GM12864 (cell line): ENCODE data around the gene SMIM15.
A peak's percentile ranks its signal among the peaks of the same experiment; 100 is the strongest.

Experiments used
- DNase-seq: peaks from one replicate; pipeline ENCODE4 v3.0.0-alpha.2; 2011; ENCODE audit warnings: low read depth
- H3K4me3 ChIP-seq: 2 replicates; pipeline ENCODE4 v1.5.1; 2011; ENCODE audit warnings: mild to moderate bottlenecking, low read depth, low read length, control low read depth
- TF ChIP-seq, protein P1 (sequence below): IDR thresholded peaks from 2 replicates; pipeline ENCODE4 v1.5.1; 2011; ENCODE audit warnings: low read depth, mild to moderate bottlenecking, moderate library complexity, low read length, control low read depth, inconsistent platforms; ENCODE audit errors: missing control alignments

SMIM15 gene

GRCh38 chr5:61141801-61142200 is 20.5 kb downstream of the SMIM15 start:
- TF ChIP-seq, protein P1, sequence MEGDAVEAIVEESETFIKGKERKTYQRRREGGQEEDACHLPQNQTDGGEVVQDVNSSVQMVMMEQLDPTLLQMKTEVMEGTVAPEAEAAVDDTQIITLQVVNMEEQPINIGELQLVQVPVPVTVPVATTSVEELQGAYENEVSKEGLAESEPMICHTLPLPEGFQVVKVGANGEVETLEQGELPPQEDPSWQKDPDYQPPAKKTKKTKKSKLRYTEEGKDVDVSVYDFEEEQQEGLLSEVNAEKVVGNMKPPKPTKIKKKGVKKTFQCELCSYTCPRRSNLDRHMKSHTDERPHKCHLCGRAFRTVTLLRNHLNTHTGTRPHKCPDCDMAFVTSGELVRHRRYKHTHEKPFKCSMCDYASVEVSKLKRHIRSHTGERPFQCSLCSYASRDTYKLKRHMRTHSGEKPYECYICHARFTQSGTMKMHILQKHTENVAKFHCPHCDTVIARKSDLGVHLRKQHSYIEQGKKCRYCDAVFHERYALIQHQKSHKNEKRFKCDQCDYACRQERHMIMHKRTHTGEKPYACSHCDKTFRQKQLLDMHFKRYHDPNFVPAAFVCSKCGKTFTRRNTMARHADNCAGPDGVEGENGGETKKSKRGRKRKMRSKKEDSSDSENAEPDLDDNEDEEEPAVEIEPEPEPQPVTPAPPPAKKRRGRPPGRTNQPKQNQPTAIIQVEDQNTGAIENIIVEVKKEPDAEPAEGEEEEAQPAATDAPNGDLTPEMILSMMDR: no peak
- no peak for DNase-seq
- no peak overlapping the region for H3K4me3 ChIP-seq

DNA sequence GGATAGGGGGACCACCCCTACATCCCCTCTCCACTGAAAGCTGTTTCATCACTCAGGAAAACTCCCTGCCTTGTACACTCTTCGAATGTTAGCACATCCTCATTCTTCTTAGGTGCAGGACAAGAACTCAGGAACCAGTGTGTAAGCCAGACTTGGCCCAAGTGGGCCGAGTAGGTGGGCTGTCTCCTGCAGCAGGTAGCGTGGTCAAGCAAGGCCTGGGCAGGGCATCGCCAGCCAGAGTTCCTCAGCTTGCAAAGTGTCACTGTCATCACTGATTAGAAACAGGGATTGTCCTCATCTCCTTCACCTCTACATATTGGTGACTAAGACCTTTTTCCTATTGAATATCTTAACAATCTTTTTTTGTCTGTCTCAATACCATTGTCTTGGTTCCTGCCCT is 22.3 kb downstream of the SMIM15 start:
- no peak overlapping the region for H3K4me3 ChIP-seq
- no peak for DNase-seq
- TF ChIP-seq, protein P1: no peak

DNA sequence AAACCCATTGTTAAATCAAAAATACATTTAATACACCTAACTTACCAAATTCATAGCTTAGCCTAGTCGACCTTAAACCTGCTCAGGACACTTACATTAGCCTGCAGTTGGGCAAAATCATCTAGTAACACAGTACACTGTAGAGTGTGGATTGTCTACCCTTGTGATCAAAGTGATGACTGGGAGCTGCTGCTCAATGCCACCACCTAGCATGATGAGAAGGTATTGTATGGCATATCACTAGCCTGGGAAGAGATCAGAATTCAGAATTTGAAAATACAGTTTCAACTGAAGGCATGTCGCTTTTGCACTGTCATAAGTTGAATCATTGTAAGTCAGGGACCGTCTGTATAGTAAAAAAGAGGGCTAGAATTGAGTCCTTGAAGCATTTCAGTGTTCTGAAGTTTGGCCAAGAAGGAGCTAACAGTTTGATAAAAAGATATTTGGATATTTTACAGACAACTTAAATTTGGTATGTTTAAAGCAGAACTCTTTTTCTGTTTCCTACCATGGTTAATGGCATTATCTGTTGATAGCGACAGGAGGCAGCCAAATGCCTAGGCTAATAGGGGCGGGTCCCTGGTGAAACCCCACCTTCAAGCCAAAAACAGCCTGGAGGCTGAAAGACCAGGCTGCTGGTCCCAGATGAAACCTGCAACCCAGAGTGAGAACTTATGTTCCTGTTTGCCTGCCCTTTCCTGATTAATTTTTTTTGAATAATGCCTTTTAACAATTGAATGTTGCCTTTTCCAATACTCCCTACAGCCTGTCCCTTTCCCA is 23.0 kb downstream of the SMIM15 start:
- TF ChIP-seq, protein P1: peak; percentile 29
- no peak overlapping the region for H3K4me3 ChIP-seq
- DNase-seq: no peak

DNA sequence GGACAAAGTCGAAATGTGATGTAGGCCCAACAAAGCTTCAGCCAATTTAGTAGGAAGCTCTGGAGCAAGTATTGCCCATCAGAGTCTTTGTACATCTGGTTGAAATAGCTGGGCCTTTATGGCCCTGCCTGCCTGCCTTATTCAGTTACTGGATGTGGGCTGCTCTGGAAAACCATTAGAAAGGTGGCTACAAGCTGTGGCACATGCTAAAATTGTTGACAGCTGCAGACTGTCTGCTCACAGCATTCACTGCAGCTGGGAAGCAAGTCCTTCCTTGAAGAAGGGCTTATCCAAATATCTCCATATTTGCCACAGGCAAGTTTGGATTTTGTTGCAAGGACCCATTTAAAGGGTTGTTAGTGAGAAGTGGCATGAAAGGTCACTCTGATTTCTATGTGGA is 24.4 kb downstream of the SMIM15 start:
- no peak for DNase-seq
- no peak overlapping the region for H3K4me3 ChIP-seq
- TF ChIP-seq, protein P1: no peak

DNA sequence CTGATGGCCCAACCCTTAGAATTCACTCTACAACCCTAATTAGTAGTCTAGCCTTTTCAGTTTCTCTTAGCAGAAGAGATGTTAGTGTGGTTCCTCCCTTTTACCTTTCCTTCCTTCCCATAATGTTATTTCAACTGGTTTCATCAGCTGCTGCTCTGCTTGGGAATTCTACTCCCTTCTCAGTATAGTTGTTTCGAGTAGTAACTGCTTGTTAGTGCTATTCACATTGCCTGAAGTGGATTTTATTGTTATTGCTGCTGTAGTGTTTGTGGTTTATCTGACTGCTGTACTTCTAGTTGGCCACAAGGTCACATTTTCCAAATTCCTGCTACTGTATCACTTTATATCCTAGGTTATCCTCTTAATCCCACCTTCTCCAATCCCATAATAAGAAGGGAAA is 29.7 kb downstream of the SMIM15 start:
- no peak for DNase-seq
- TF ChIP-seq, protein P1: no peak
- H3K4me3 ChIP-seq: no peak overlapping the region

- TF ChIP-seq, protein P1: no peak
- no peak for DNase-seq
- H3K4me3 ChIP-seq: no peak overlapping the region
Observed at GRCh38 chr5:61130289-61130688, 32.0 kb downstream of the SMIM15 start.

GRCh38 chr5:61123145-61123544 is 39.1 kb downstream of the SMIM15 start:
- TF ChIP-seq, protein P1: no peak
- no peak overlapping the region for H3K4me3 ChIP-seq
- no peak for DNase-seq
